ENCODE data around the gene PLA2R1. TPM values are rescaled to one million over a fixed set of nuclear protein-coding genes. Genes with fewer than 3 reads are reported as not detected.
A peak's percentile ranks its signal among the peaks of the same experiment; 100 is the strongest.

Gene PLA2R1
- total RNA-seq, 1 experiment from 2014 or later: 3.4 TPM

DNA sequence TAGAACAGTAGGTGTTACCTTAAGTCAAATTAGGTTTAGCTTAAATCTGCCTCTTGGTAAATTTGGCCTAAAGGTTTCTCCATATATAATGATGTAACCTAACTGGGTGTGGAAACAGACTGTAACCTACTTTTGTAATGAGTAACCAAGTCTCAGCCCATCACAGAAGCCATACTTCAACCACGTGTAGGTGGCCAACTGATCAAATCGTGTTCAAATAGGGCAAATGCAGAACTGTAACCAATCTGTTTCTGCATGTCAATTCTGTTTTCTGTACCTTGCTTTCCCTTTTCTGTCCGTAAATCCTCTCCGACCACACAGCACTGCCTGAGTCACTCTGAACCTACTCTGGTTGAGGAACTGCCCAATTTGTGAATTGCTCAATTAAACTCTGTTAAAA is 34.0 kb upstream of the PLA2R1 start:
- Histone ChIP-seq H3K9me3 (ENCODE audit: low read length) (no peaks in the 10 kb centered on the region), H3K9ac (ENCODE audit: low read length) (no peak overlapping the region), H3K9me2 (replicated peaks; ENCODE audit: low read length) (no peaks in the 10 kb centered on the region), H3F3A (ENCODE audit: low read length, unreplicated experiment) (no peaks in the 10 kb centered on the region), H3K36me3 (ENCODE audit: low read depth, low read length) (no peaks in the 10 kb centered on the region), H2AFZ (ENCODE audit: low read length) (no peak overlapping the region), H3K79me2 (ENCODE audit: low read length) (no peaks in the 10 kb centered on the region), H3K4me1 (ENCODE audit: insufficient read depth, low read length) (peaks cover 3% of the 10 kb centered on the region; the same call in 1 of the 2 replicates), H4K20me1 (ENCODE audit: low read length) (no peaks in the 10 kb centered on the region), H3K4me3 (ENCODE audit: low read length) (no peak overlapping the region), H3K27ac (ENCODE audit: low read length) (no peak overlapping the region), H3K4me2 (ENCODE audit: low read length) (no peak overlapping the region), H3K27me3 (ENCODE audit: low read length) (no peaks in the 10 kb centered on the region)
- no TSS peak for BruUV-seq (replicated peaks)
- DNase-seq: no peak
- TF ChIP-seq, protein P1, sequence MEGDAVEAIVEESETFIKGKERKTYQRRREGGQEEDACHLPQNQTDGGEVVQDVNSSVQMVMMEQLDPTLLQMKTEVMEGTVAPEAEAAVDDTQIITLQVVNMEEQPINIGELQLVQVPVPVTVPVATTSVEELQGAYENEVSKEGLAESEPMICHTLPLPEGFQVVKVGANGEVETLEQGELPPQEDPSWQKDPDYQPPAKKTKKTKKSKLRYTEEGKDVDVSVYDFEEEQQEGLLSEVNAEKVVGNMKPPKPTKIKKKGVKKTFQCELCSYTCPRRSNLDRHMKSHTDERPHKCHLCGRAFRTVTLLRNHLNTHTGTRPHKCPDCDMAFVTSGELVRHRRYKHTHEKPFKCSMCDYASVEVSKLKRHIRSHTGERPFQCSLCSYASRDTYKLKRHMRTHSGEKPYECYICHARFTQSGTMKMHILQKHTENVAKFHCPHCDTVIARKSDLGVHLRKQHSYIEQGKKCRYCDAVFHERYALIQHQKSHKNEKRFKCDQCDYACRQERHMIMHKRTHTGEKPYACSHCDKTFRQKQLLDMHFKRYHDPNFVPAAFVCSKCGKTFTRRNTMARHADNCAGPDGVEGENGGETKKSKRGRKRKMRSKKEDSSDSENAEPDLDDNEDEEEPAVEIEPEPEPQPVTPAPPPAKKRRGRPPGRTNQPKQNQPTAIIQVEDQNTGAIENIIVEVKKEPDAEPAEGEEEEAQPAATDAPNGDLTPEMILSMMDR (conservative IDR thresholded peaks at IDR 0.05; ENCODE audit: low read depth, low read length): no peak
- TF ChIP-seq EZH2phosphoT487 (IDR thresholded peaks at IDR 0.05; ENCODE audit: borderline replicate concordance, low read length) (no peak), EZH2 (IDR thresholded peaks at IDR 0.05; ENCODE audit: low read length, unreplicated experiment) (no peak)
- intact Hi-C loops (cut with micrococcal nuclease): no loop called here
- POLR2A ChIA-PET (ENCODE audit: unreplicated experiment): no interaction called here
- ATAC-seq: no peak
- CTCF ChIA-PET: no interaction called here

DNA sequence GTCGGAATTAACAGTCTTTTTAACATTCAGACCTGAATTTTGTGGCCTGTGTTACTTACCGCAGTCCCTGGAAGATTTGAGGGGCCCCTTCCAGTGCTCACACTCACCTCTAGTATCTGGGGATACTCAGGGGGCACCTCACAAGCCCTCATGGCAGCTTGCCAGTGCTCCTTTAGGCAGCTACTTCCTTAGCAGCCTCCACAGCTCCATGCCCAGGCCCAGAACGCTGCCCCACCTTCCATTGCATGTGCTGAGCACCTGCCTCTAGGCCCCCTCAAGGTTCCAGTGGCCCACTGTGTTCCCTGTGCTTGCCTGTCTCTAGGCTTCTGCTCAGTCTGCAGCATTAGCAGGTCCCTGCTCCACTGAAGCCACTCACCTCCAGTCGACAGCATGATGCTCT is 30.0 kb upstream of the PLA2R1 start:
- no peaks in the 10 kb centered on the region for H3K79me2 ChIP-seq (ENCODE audit: low read length)
- no peaks in the 10 kb centered on the region for H3K9me2 ChIP-seq (replicated peaks; ENCODE audit: low read length)
- ChIA-PET CTCF (no interaction called here), POLR2A (ENCODE audit: unreplicated experiment) (no interaction called here)
- TF ChIP-seq, protein P1 (conservative IDR thresholded peaks at IDR 0.05; ENCODE audit: low read depth, low read length): no peak
- no peak for TF ChIP-seq EZH2 (IDR thresholded peaks at IDR 0.05; ENCODE audit: low read length, unreplicated experiment)
- TF ChIP-seq EZH2phosphoT487 (IDR thresholded peaks at IDR 0.05; ENCODE audit: borderline replicate concordance, low read length): no peak
- H3K27me3 ChIP-seq (ENCODE audit: low read length): no peaks in the 10 kb centered on the region
- BruUV-seq (replicated peaks): no TSS peak
- no peaks in the 10 kb centered on the region for H4K20me1 ChIP-seq (ENCODE audit: low read length)
- ATAC-seq (no peak), DNase-seq (no peak)
- no peak overlapping the region for H3K27ac ChIP-seq (ENCODE audit: low read length)
- H3K4me1 ChIP-seq (ENCODE audit: insufficient read depth, low read length): peaks cover 6% of the 10 kb centered on the region; the same call in 1 of the 2 replicates
- H3F3A ChIP-seq (ENCODE audit: low read length, unreplicated experiment): no peaks in the 10 kb centered on the region
- no peak overlapping the region for H3K4me2 ChIP-seq (ENCODE audit: low read length)
- peaks cover 4% of the 10 kb centered on the region for H3K9me3 ChIP-seq (ENCODE audit: low read length)
- no peak overlapping the region for H2AFZ ChIP-seq (ENCODE audit: low read length)
- H3K9ac ChIP-seq (ENCODE audit: low read length): no peak overlapping the region
- intact Hi-C loops (cut with micrococcal nuclease): no loop called here
- no peaks in the 10 kb centered on the region for H3K36me3 ChIP-seq (ENCODE audit: low read depth, low read length)
- H3K4me3 ChIP-seq (ENCODE audit: low read length): no peak overlapping the region

- TF ChIP-seq EZH2phosphoT487 (IDR thresholded peaks at IDR 0.05; ENCODE audit: borderline replicate concordance, low read length) (no peak), EZH2 (IDR thresholded peaks at IDR 0.05; ENCODE audit: low read length, unreplicated experiment) (no peak)
- TF ChIP-seq, protein P1 (conservative IDR thresholded peaks at IDR 0.05; ENCODE audit: low read depth, low read length): no peak
- H3K9ac ChIP-seq (ENCODE audit: low read length): no peak overlapping the region
- H3K4me2 ChIP-seq (ENCODE audit: low read length): no peak overlapping the region
- H3K79me2 ChIP-seq (ENCODE audit: low read length): no peaks in the 10 kb centered on the region
- ATAC-seq (no peak), DNase-seq (peak; percentile 36)
- no peaks in the 10 kb centered on the region for H3K36me3 ChIP-seq (ENCODE audit: low read depth, low read length)
- H3K9me2 ChIP-seq (replicated peaks; ENCODE audit: low read length): no peaks in the 10 kb centered on the region
- H3K9me3 ChIP-seq (ENCODE audit: low read length): peaks cover 8% of the 10 kb centered on the region
- intact Hi-C loops (cut with micrococcal nuclease): no loop called here
- peaks cover 6% of the 10 kb centered on the region; the same call in 1 of the 2 replicates for H3K4me1 ChIP-seq (ENCODE audit: insufficient read depth, low read length)
- no peaks in the 10 kb centered on the region for H3K27me3 ChIP-seq (ENCODE audit: low read length)
- H3K27ac ChIP-seq (ENCODE audit: low read length): no peak overlapping the region
- H3K4me3 ChIP-seq (ENCODE audit: low read length): no peak overlapping the region
- ChIA-PET POLR2A (ENCODE audit: unreplicated experiment) (no interaction called here), CTCF (interaction anchor here (0.7 to 0.9 kb wide), 2 partner anchors 14 to 879 kb away, joined by 3 to 5 read pairs; no protein-coding TSS in a partner anchor)
- no peaks in the 10 kb centered on the region for H3F3A ChIP-seq (ENCODE audit: low read length, unreplicated experiment)
- no TSS peak for BruUV-seq (replicated peaks)
- 0 out of 2 replicates have a peak overlapping the region, but pooled peaks have one; percentile 1 for H2AFZ ChIP-seq (ENCODE audit: low read length)
- no peaks in the 10 kb centered on the region for H4K20me1 ChIP-seq (ENCODE audit: low read length)
These were observed 29.0 kb upstream of the PLA2R1 start for GRCh38 chr2:160091381-160091780.

Measured in PC-3 (cell line).